Measurements from ENCODE around the gene DHX35.

The DHX35 gene

GRCh38 chr20:38947931-38948362 lies 14.2 kb upstream of the DHX35 start:
- DNase-seq (ENCODE audit: low read depth) = no peak
- TF ChIP-seq CTCF (conservative IDR thresholded peaks at IDR 0.05; ENCODE audit: control insufficient read depth, insufficient read depth, low read depth, low read length) = no peak
- H3K4me3 ChIP-seq (ENCODE audit: control insufficient read depth, low read depth, low read length) = no peak overlapping the region

GRCh38 chr20:38950254-38950653 lies 11.9 kb upstream of the DHX35 start:
- DNase-seq (ENCODE audit: low read depth) = no peak
- H3K4me3 ChIP-seq (ENCODE audit: control insufficient read depth, low read depth, low read length) = no peak overlapping the region
- no peak for TF ChIP-seq CTCF (conservative IDR thresholded peaks at IDR 0.05; ENCODE audit: control insufficient read depth, insufficient read depth, low read depth, low read length)

GRCh38 chr20:38951611-38952010 lies 10.5 kb upstream of the DHX35 start:
- TF ChIP-seq CTCF (conservative IDR thresholded peaks at IDR 0.05; ENCODE audit: control insufficient read depth, insufficient read depth, low read depth, low read length) = no peak
- no peak overlapping the region for H3K4me3 ChIP-seq (ENCODE audit: control insufficient read depth, low read depth, low read length)
- DNase-seq (ENCODE audit: low read depth) = no peak

- H3K4me3 ChIP-seq (ENCODE audit: control insufficient read depth, low read depth, low read length) = no peak overlapping the region
- no peak for DNase-seq (ENCODE audit: low read depth)
- no peak for TF ChIP-seq CTCF (conservative IDR thresholded peaks at IDR 0.05; ENCODE audit: control insufficient read depth, insufficient read depth, low read depth, low read length)
Measured at GRCh38 chr20:38952153-38952552, 10.0 kb upstream of the DHX35 start.

- H3K4me3 ChIP-seq (ENCODE audit: control insufficient read depth, low read depth, low read length) = no peak overlapping the region
- no peak for DNase-seq (ENCODE audit: low read depth)
- TF ChIP-seq CTCF (conservative IDR thresholded peaks at IDR 0.05; ENCODE audit: control insufficient read depth, insufficient read depth, low read depth, low read length) = no peak
Measured at GRCh38 chr20:38953630-38954340, 8.4 kb upstream of the DHX35 start.

- no peak for TF ChIP-seq CTCF (conservative IDR thresholded peaks at IDR 0.05; ENCODE audit: control insufficient read depth, insufficient read depth, low read depth, low read length)
- H3K4me3 ChIP-seq (ENCODE audit: control insufficient read depth, low read depth, low read length) = no peak overlapping the region
- DNase-seq (ENCODE audit: low read depth) = no peak
Measured at GRCh38 chr20:38957235-38957876, 4.8 kb upstream of the DHX35 start.
